Measurements from ENCODE around the gene TNNI2. TPM values are rescaled to one million over a fixed set of nuclear protein-coding genes. Genes with fewer than 3 reads are reported as not detected.
A peak's percentile ranks its signal among the peaks of the same experiment; 100 is the strongest.

TNNI2 gene
- total RNA-seq, 1 experiment from 2014 or later: 0.46 TPM

GRCh38 chr11:1879941-1880720 lies 41.4 kb downstream of the TNNI2 start:
- H3K9me3 ChIP-seq (ENCODE audit: control insufficient read depth, insufficient read depth, low read depth, low read length): no peaks in the 10 kb centered on the region
- ATAC-seq (no peak; the same call in 1 of the 2 replicates), DNase-seq (ENCODE audit: low read depth, low spot score) (no peak)
- ChIA-PET CTCF (no interaction called here), POLR2A (no interaction called here)
- BruUV-seq (replicated peaks): no TSS peak
- no peaks in the 10 kb centered on the region for H3K36me3 ChIP-seq (ENCODE audit: control insufficient read depth, insufficient read depth, low read length)
- H3K27ac ChIP-seq (ENCODE audit: low read length): peak overlapping the region; percentile 20; the same call in 1 of the 2 replicates
- no peak overlapping the region for H3K4me3 ChIP-seq (ENCODE audit: low read depth in 2 of 2, low read length in 2 of 2)
- H3K27me3 ChIP-seq (ENCODE audit: control insufficient read depth, insufficient read depth, low read length): no peaks in the 10 kb centered on the region
- TF ChIP-seq POLR2AphosphoS5 (IDR thresholded peaks at IDR 0.05; ENCODE audit: low read depth, low read length) (no peak), SIN3A (IDR thresholded peaks at IDR 0.05; ENCODE audit: borderline replicate concordance, insufficient read depth, low read depth, low read length) (no peak), REST (IDR thresholded peaks at IDR 0.05; ENCODE audit: insufficient read depth in 1 of 2, low read depth in 2 of 2, low read length in 1 of 2) (no peak), TCF7L2 (IDR thresholded peaks at IDR 0.05; ENCODE audit: low read depth, low read length) (no peak)
- TF ChIP-seq, protein P1, sequence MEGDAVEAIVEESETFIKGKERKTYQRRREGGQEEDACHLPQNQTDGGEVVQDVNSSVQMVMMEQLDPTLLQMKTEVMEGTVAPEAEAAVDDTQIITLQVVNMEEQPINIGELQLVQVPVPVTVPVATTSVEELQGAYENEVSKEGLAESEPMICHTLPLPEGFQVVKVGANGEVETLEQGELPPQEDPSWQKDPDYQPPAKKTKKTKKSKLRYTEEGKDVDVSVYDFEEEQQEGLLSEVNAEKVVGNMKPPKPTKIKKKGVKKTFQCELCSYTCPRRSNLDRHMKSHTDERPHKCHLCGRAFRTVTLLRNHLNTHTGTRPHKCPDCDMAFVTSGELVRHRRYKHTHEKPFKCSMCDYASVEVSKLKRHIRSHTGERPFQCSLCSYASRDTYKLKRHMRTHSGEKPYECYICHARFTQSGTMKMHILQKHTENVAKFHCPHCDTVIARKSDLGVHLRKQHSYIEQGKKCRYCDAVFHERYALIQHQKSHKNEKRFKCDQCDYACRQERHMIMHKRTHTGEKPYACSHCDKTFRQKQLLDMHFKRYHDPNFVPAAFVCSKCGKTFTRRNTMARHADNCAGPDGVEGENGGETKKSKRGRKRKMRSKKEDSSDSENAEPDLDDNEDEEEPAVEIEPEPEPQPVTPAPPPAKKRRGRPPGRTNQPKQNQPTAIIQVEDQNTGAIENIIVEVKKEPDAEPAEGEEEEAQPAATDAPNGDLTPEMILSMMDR (IDR thresholded peaks at IDR 0.05): no peak
- peaks cover 13% of the 10 kb centered on the region for H3K4me1 ChIP-seq (ENCODE audit: control insufficient read depth, insufficient read depth, low read length)
- in situ Hi-C loops (cut with HindIII; ENCODE audit: low pct_unique_long_range_greater_than_20kb, low sequenced_read_pairs): no loop called here
- intact Hi-C loops (cut with micrococcal nuclease; ENCODE audit: unreplicated experiment): no loop called here

DNA sequence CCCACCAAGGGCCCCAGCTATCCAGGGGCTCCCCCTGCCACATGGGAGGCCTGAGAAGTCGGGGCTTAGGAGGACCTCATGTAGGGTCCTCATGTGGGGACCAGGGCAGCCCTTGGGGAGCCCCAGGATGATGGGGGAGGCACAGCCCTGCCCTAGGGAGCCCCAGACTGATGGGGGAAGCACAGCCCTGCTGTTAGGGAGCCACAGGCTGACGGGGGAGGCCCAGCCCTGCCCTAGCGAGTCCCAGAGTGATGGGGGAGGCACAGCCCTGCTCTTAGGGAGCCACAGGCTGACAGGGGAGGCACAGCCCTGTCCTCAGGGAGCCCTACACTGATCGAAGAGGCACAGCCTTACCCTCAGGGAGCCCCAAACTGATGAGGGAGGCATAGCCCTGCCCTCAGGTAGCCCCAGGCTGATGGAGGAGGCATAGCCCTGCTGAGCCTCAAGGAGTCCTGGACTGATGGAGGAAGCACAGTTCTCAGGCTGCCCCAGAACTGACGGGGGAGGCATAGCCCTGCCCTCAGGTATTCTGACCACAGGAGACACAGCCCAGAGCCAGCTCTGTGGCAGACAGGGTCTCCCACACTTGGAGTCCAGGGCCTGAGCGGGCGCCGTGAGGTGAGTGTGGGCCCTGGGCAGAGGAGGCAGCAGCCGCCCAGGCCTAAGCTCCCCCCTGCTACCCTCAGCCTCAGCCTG lies 42.1 kb downstream of the TNNI2 start:
- Histone ChIP-seq H3K4me3 (ENCODE audit: low read depth in 2 of 2, low read length in 2 of 2) (no peak overlapping the region), H3K36me3 (ENCODE audit: control insufficient read depth, insufficient read depth, low read length) (no peaks in the 10 kb centered on the region), H3K27me3 (ENCODE audit: control insufficient read depth, insufficient read depth, low read length) (no peaks in the 10 kb centered on the region), H3K4me1 (ENCODE audit: control insufficient read depth, insufficient read depth, low read length) (peaks cover 9% of the 10 kb centered on the region), H3K27ac (ENCODE audit: low read length) (peak overlapping the region; percentile 20; the same call in 1 of the 2 replicates), H3K9me3 (ENCODE audit: control insufficient read depth, insufficient read depth, low read depth, low read length) (no peaks in the 10 kb centered on the region)
- POLR2A ChIA-PET: no interaction called here
- ATAC-seq: peak; percentile 15
- CTCF ChIA-PET: interaction anchor here (0.6 to 2.7 kb wide), 6 partner anchors 36 to 228 kb away, joined by 3 to 24 read pairs (median 12); no protein-coding TSS in a partner anchor
- intact Hi-C loops (cut with micrococcal nuclease; ENCODE audit: unreplicated experiment) (no loop called here), in situ Hi-C loops (cut with HindIII; ENCODE audit: low pct_unique_long_range_greater_than_20kb, low sequenced_read_pairs) (no loop called here)
- TF ChIP-seq TCF7L2 (IDR thresholded peaks at IDR 0.05; ENCODE audit: low read depth, low read length): no peak
- TF ChIP-seq POLR2AphosphoS5 (IDR thresholded peaks at IDR 0.05; ENCODE audit: low read depth, low read length): no peak
- TF ChIP-seq REST (IDR thresholded peaks at IDR 0.05; ENCODE audit: insufficient read depth in 1 of 2, low read depth in 2 of 2, low read length in 1 of 2): no peak
- no peak for TF ChIP-seq SIN3A (IDR thresholded peaks at IDR 0.05; ENCODE audit: borderline replicate concordance, insufficient read depth, low read depth, low read length)
- TF ChIP-seq, protein P1 (IDR thresholded peaks at IDR 0.05): no peak
- no TSS peak for BruUV-seq (replicated peaks)
- no peak for DNase-seq (ENCODE audit: low read depth, low spot score)
